A549 treated with GW870086 at 1 μM for 4 hours (cell line): ENCODE measurements around the gene LPO. TPM values are rescaled to one million over a fixed set of nuclear protein-coding genes. Genes with fewer than 3 reads are reported as not detected.

Experiments
- total RNA-seq: library from RNA; stranded (reverse); fragments of 200-300 nt; extraction: Qiagen RNA extraction; gene quantifications from 5 replicates; pipeline ENCODE4 v1.2.3, GENCODE V29; 2022; ENCODE audit warnings: low read depth

LPO gene
- not detected in 5 replicates for total RNA-seq

GRCh38 chr17:58238147-58238634, at the start of gene LPO:
Gene LPO (plus strand): TSS chr17:58238584. CDS start chr17:58242980, 4,396 bp downstream.

GRCh38 chr17:58192612-58193011, 45.8 kb upstream of the LPO start, which contains the start of gene EPX:
Gene EPX (plus strand): TSS chr17:58192726. CDS start chr17:58192847, 121 bp downstream.

GRCh38 chr17:58219007-58219788, 19.2 kb upstream of the LPO start, which contains the start of gene MKS1:
Gene MKS1 (minus strand): TSS chr17:58219255. CDS start chr17:58219230, 25 bp downstream.

GRCh38 chr17:58280480-58281217, 42.3 kb downstream of the LPO start, which contains the start of gene MPO:
Gene MPO (minus strand): TSS chr17:58280935. CDS start chr17:58280758, 177 bp downstream.

Other genes with a start within 250 kb of the LPO start
- 220 to 294 TPM (median 251 TPM) in 5 replicates for gene SRSF1, start 231.3 kb upstream of the LPO start, total RNA-seq
- 19.3 to 24.7 TPM (median 23.8 TPM) in 5 replicates for gene DYNLL2, start 155.2 kb upstream of the LPO start, total RNA-seq
- gene OR4D1, start 90.2 kb upstream of the LPO start, total RNA-seq = 0.02 TPM in 1 of 5 replicates, not detected in the others
- gene OR4D2, start 71.6 kb upstream of the LPO start, total RNA-seq = not detected in 5 replicates
- not detected in 5 replicates for gene EPX, start 45.9 kb upstream of the LPO start, total RNA-seq
- gene MKS1, start 19.3 kb upstream of the LPO start, total RNA-seq = 8.7 to 11.4 TPM (median 10.3 TPM) in 5 replicates
- gene MPO, start 42.4 kb downstream of the LPO start, total RNA-seq = not detected in 5 replicates
- gene TSPOAP1, start 90.2 kb downstream of the LPO start, total RNA-seq = not detected in 5 replicates
- gene SUPT4H1, start 113.6 kb downstream of the LPO start, total RNA-seq = 99.0 to 169 TPM (median 146 TPM) in 5 replicates
- gene RNF43, start 178.9 kb downstream of the LPO start, total RNA-seq = 0.15 to 0.83 TPM (median 0.38 TPM) in 5 replicates
- not detected in 5 replicates for gene HSF5, start 249.8 kb downstream of the LPO start, total RNA-seq